Cardiac septum (tissue), 1 donor: ENCODE data around the gene ATP6V0E1. TPM values are rescaled to one million over a fixed set of nuclear protein-coding genes. Genes with fewer than 3 reads are reported as not detected.

Source experiments
- DNase-seq: peaks from one replicate; pipeline ENCODE4 v3.0.0-alpha.2; 2020; ENCODE audit warnings: low spot score
- intact Hi-C: fragments of 100-400 bp; cut with DNase I; formaldehyde crosslinking; loops from one replicate; pipeline ENCODE4 v1.14.0; 2022
- total RNA-seq: library from RNA; stranded (reverse); fragmentation: NEBNext Ultra II Directional; extraction: Animal tissue kit (Norgen Biotek cat#: 25700); gene quantifications from one replicate; pipeline ENCODE4 v1.2.1, GENCODE V29; 2021
- donor health status: DM: no; HTN: no; CAD: no.

Gene ATP6V0E1
- total RNA-seq, 1 donor from 2014 or later: 201 TPM

GRCh38 chr5:172953776-172954675 lies 29.5 kb upstream of the ATP6V0E1 start:
- intact Hi-C loops: no loop called here
- peak; percentile 9 for DNase-seq

- DNase-seq: no peak
- intact Hi-C loops: no loop called here
These were observed 28.8 kb upstream of the ATP6V0E1 start for GRCh38 chr5:172954751-172955159.

GRCh38 chr5:172956228-172956627 lies 27.3 kb upstream of the ATP6V0E1 start:
- DNase-seq: no peak
- intact Hi-C loops: no loop called here

- no peak for DNase-seq
These were observed 26.6 kb upstream of the ATP6V0E1 start for GRCh38 chr5:172956936-172957335.

GRCh38 chr5:172957458-172957857 lies 26.1 kb upstream of the ATP6V0E1 start:
- intact Hi-C loops: no loop called here
- no peak for DNase-seq

More at GRCh38 chr5:172956936-172957335, 26.6 kb upstream of the ATP6V0E1 start:
- intact Hi-C loops: no loop called here

DNA sequence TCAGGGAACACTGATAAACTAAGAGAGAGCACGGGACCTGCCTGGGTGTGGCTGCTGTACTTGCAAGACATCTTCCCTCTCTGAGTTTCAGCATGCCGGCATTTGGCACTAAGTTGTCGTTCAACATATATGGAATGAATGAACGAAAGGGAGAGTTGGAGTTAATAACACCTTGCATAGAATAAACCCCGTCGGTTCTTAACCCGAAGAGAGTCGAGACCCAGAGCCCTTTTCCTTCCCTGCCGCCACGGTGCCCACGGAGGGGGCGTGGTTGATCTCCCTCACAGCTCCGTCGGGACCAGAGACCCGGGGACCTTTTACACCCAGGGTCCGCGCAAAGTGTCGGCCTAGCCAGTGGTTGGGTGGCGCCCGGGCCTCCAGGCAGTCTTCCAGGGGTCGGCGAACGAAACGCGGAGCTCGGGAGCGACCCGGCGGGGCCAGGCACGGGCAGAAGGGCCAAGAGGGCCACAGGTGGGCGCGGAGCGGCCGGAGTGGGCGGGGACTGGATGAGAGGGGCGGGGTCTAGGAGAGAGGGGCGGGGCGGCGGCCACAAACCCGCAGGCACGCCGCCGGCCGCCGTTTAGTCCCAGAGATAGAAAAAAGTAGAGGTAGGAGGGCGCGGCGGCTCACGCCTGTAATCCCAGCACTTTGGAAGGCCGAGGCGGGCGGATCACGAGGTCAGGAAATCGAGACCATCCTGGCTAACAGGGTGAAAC lies 25.1 kb upstream of the ATP6V0E1 start:
- intact Hi-C loops: no loop called here
- peak; percentile 88 for DNase-seq

- intact Hi-C loops: no loop called here
These were observed 23.5 kb upstream of the ATP6V0E1 start for GRCh38 chr5:172959824-172960799.

GRCh38 chr5:172969921-172970320 lies 13.7 kb upstream of the ATP6V0E1 start:
- intact Hi-C loops: no loop called here
- no peak for DNase-seq

More at GRCh38 chr5:172959824-172960799, 23.5 kb upstream of the ATP6V0E1 start:
- DNase-seq: peak; percentile 61

DNA sequence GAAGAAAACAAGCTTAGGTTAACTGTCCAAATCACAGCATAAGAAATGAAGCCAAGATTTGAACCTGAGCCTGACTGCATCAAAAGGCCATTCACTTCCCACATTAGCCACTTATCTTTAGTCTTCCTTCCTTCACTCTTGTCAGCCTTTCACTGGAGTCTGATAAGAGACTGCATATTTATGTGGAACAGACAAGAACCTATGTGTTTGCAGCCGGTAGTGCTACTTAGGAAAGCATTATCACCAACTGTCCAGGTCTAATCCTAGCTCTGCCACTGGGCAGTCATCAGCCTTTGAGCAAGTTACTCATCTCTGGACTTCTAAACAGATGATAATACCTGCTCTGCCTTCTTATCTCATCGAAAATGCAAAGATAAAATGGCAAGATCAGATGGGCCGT lies 12.1 kb upstream of the ATP6V0E1 start:
- no peak for DNase-seq

GRCh38 chr5:172972552-172972951 lies 11.0 kb upstream of the ATP6V0E1 start:
- intact Hi-C loops: no loop called here
- DNase-seq: no peak

More for the DNA sequence above, 12.1 kb upstream of the ATP6V0E1 start:
- intact Hi-C loops: no loop called here

DNA sequence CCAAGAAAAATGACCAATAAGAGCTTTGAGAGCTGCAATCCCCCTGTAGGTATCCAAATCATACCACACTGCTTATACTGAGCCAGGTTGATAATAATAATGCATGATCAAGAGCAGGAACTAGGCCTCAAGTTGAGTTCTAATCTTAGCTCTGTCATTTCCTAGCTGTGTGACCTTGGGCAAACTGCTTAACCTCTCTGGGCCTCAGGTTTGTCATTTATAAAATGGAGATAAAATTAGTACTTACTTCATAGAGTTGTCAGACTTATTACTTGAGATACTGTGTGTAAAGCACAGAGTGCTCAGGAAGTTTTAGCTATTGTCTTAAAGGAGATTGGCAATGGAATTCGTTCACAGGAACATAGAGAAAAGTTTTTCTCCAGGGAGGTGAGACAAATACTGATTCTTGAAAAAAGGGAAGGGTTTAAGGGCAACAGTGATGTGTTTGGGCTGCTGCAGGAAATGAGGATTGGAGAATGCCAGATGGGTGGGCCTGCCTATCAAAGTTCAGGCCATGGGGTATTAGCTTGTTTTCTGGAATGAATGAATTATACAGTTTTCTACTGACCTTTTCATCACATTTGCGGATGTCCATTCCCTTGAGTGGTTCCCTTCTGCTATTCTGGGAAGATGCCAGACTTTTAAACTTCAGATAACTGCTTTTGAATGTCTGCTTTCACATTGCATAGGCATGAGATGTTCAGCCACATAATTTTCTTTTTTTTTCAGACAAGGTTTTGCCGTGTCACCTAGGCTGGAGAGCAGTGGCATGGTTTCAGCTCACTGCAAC lies 10.2 kb upstream of the ATP6V0E1 start:
- intact Hi-C loops: no loop called here

DNA sequence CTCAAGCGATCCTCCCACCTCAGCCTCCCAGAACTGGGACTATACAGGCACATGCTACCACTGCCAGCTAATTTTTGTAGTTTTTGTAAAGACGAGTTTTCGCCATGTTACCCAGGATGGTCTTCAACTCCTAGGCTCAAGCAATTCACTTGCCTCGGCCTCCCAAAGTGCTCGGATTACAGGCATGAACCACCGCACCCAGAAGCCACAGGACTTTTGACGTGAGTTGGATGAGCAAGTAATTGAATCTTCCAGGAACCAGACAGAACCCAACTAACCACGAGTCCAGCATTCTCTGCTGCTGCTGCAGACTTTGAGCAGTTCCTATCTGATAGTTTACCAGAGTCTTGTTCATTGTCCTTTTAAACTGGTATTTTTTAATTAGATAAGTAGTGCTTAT lies 9.6 kb upstream of the ATP6V0E1 start:
- DNase-seq: no peak
- intact Hi-C loops: no loop called here

More for the DNA sequence above, 10.2 kb upstream of the ATP6V0E1 start:
- no peak for DNase-seq

DNA sequence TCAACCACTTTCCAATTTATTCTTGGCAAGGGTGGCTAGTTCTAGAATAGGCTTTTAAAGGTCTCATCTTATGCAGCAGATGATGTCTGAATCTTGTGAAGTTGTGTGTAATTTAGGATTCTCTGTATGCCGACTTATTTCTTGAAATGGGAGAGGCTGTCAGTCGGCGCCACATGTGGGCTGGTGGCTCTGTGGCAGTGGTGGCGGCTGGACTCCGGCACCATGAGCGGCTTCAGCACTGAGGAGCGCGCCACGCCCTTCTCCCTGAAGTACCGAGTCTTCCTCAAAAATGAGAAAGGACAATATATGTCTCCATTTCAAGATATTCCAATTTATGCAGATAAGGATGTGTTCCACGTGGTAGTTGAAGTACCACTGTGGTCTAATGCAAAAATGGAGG lies 8.3 kb upstream of the ATP6V0E1 start:
- intact Hi-C loops: loop anchor here (5.0 kb wide), 1 partner anchor 307 kb away; no protein-coding TSS in a partner anchor
- no peak for DNase-seq

DNA sequence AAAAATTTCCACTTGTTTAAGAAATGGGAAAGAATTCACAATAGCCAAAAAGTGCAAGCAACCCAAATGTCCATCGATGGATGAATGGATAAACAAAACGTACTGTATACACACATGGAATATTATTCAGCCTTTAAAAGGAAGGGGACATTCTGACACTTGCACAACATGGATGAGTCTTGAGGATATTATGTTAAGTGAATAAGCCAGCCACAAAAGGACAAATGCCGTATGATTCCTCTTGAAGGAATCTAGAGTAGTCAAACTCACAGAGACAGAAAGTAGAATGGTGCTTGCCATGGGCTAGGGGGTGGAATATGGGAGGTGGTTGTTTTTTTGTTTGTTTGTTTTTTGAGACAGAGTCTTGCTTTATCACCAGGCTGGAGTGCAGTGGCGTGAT lies 3.8 kb upstream of the ATP6V0E1 start:
- no peak for DNase-seq
- intact Hi-C loops: loop anchor here (5.0 kb wide), 2 partner anchors 163 to 303 kb away; partner anchors contain the start of gene BNIP1

DNA sequence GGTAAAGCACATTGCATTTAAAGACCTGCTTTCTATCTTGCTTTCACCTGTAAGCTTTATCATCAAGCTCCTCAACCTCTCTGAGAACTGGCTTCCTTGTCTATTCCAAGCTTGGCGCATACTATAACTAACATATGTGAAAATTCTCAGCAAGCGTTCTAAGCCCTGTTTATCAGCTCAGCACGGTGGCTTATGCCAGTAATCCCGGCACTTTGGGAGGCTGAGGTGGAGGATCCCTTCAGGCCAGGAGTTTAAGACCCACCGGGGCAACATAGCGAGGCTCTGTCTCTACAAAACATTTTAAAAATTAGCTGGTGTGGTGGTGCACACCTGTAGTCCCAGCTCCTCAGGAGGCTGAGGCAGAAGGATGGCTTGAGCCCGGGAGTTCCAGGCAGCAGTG lies 1.6 kb upstream of the ATP6V0E1 start:
- intact Hi-C loops: loop anchor here (5.0 kb wide), 1 partner anchor 160 kb away; the partner anchor contains the start of gene BNIP1
- DNase-seq: no peak

DNA sequence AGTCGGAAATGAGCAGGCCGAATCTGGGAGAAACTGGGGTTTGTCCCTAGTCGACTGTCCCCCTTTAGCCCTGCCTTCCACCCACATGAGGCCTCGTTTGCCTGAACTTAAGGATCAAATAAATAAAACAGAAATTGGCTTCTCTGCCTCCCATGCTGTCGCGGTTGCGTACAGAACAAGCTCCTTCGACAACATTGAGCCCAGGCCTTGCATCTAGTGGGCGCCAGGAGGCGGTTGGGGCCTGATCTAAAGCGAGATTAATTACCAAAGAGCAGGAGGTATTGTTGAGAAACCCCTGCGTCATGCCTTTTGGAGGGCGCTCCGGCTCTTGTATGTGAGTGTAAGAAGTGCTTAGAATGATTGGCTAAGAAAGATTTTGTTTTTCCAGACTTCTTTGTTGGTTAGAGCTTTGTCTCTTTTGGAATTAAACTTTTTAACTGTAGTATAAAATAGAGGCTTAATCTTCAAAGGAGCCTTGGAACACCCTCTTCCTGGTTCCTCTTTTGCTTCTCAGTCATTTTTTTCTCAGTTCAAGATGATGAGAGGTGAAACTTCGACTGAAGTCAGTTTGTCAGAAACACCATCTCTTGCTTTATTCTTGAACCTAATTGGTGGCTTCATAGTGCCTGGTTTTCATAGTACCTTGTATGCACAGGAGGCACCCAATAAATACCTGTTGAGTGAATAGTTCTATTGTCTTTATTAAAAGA lies 828 bp downstream of the ATP6V0E1 start:
- intact Hi-C loops: loop anchor here (5.0 kb wide), 1 partner anchor 158 kb away; the partner anchor contains the start of gene BNIP1
- DNase-seq: peak; percentile 79

DNA sequence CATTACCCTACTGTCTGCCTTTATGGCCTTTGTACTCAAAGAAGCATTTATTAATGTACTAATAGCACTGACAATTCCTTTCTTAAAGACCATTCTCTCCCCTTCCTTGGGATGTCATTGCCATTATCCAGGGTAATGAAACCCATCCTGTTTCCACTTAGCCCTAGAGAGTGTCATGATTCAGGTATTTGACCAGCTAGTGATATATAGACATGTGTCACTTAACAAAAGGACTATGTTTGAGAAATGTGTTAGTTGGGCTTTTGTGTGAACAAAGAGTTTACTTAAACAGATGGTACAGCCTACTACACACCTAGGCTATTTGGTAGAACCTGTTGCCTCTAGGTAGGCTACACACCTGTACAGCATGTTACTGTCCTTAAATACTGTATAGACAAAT lies 2.0 kb downstream of the ATP6V0E1 start:
- DNase-seq: no peak
- intact Hi-C loops: no loop called here

DNA sequence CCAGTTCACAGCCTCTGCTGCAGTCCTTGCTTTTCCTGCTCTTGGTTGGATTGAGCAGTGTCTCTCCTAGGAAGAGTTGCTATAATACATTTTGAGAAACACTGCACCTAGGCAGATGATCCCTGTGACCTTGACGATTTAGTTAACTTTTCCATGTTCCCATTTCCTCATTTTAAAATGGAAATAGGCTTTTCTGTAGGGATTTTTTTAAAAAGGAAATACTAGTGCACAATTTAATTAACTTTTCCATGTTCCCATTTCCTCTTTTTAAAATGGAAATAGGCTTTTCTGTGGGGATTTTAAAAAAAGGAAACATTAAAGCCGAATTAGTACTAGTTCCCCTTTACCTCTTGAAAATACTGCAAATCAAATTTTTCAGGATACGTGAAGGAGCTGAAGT lies 4.7 kb downstream of the ATP6V0E1 start:
- no peak for DNase-seq
- intact Hi-C loops: no loop called here
